ENCODE measurements around the gene DSCAML1. TPM values are rescaled to one million over a fixed set of nuclear protein-coding genes. Genes with fewer than 3 reads are reported as not detected.
A peak's percentile ranks its signal among the peaks of the same experiment; 100 is the strongest.

Gene DSCAML1
- total RNA-seq, 1 experiment from 2014 or later: not detected

GRCh38 chr11:117818041-117818873 lies 21.2 kb upstream of the DSCAML1 start:
- BruUV-seq (replicated peaks): no TSS peak
- TF ChIP-seq JUND (IDR thresholded peaks at IDR 0.05): no peak
- no peak for TF ChIP-seq REST (IDR thresholded peaks at IDR 0.05; ENCODE audit: low read depth)
- no peak for TF ChIP-seq ZNF274 (IDR thresholded peaks at IDR 0.05; ENCODE audit: low read depth, low read length)
- TF ChIP-seq SIN3A (IDR thresholded peaks at IDR 0.05; ENCODE audit: low read depth): no peak
- no peak for TF ChIP-seq EZH2phosphoT487 (IDR thresholded peaks at IDR 0.05; ENCODE audit: borderline replicate concordance)
- TF ChIP-seq POLR2AphosphoS5 (IDR thresholded peaks at IDR 0.05; ENCODE audit: low read depth, low read length): no peak
- no peak for TF ChIP-seq CEBPB (IDR thresholded peaks at IDR 0.05; ENCODE audit: low read depth)
- TF ChIP-seq ELF1 (IDR thresholded peaks at IDR 0.05; ENCODE audit: borderline replicate concordance, low read depth): no peak
- TF ChIP-seq ATF3 (IDR thresholded peaks at IDR 0.05): no peak
- no peak for TF ChIP-seq CTCF (IDR thresholded peaks at IDR 0.05 in 2 of 3, conservative IDR thresholded peaks at IDR 0.05 in 1 of 3; ENCODE audit: borderline replicate concordance in 1 of 3, insufficient read depth in 1 of 3, low read depth in 2 of 3, low read length in 2 of 3)
- no peak for TF ChIP-seq POLR2A (IDR thresholded peaks at IDR 0.05; ENCODE audit: borderline replicate concordance, extremely low read depth, insufficient read depth, insufficient read length)
- TF ChIP-seq FOSL1 (IDR thresholded peaks at IDR 0.05; ENCODE audit: low read depth): no peak
- TF ChIP-seq SP1 (IDR thresholded peaks at IDR 0.05; ENCODE audit: low read depth): no peak
- no peak for TF ChIP-seq EGR1 (IDR thresholded peaks at IDR 0.05; ENCODE audit: low read depth)
- TF ChIP-seq TCF7L2 (IDR thresholded peaks at IDR 0.05; ENCODE audit: borderline replicate concordance, extremely low read depth, insufficient read depth, insufficient read length): no peak
- no peak for TF ChIP-seq ZFX (IDR thresholded peaks at IDR 0.05)
- no peak for TF ChIP-seq ZBTB33 (IDR thresholded peaks at IDR 0.05; ENCODE audit: extremely low read depth, insufficient replicate concordance, low read length)
- TF ChIP-seq CBX3 (IDR thresholded peaks at IDR 0.05; ENCODE audit: low read depth): no peak
- no peak for TF ChIP-seq EZH2 (IDR thresholded peaks at IDR 0.05)
- TF ChIP-seq RAD21 (IDR thresholded peaks at IDR 0.05; ENCODE audit: low read depth): no peak
- H3K27ac ChIP-seq (ENCODE audit: low read depth, low read length): no peak overlapping the region

More at GRCh38 chr11:117818041-117818873, 21.2 kb upstream of the DSCAML1 start:
- H3K9me3 ChIP-seq (ENCODE audit: control insufficient read depth in 1 of 2, insufficient read depth in 1 of 2, low read depth in 1 of 2, low read length in 2 of 2): no peaks in the 10 kb centered on the region
- H3K4me3 ChIP-seq (replicated peaks in 1 of 2; ENCODE audit: low read depth in 1 of 2, low read length in 2 of 2): no peak overlapping the region
- peak; percentile 30 for ATAC-seq
- H3K4me1 ChIP-seq (ENCODE audit: control insufficient read depth in 1 of 2, insufficient read depth in 2 of 2, low read length in 2 of 2): peaks cover 15 to 63% of the 10 kb centered on the region in 2 experiments
- ChIA-PET CTCF (interaction anchor here (0.7 to 10.0 kb wide), 19 partner anchors 10 to 394 kb away, joined by 3 to 224 read pairs (median 5); no protein-coding TSS in a partner anchor), POLR2A (interaction anchor here (1.1 to 1.6 kb wide), 4 partner anchors 9 to 235 kb away, joined by 3 to 10 read pairs (median 4); no protein-coding TSS in a partner anchor), RAD21 (ENCODE audit: low non-redundant PET in 1 of 2, low total read pairs in 2 of 2, uncharacterized antibody in 2 of 2, unreplicated experiment in 2 of 2) (interaction anchor here (0.8 to 1.7 kb wide), 15 partner anchors 9 to 392 kb away, joined by 3 to 13 read pairs (median 3); no protein-coding TSS in a partner anchor)
- peak overlapping the region; percentile 87 for H2AFZ ChIP-seq (ENCODE audit: low read depth, low read length, poor library complexity, severe bottlenecking)
- no peaks in the 10 kb centered on the region for H3K79me2 ChIP-seq (ENCODE audit: insufficient read depth, low read length)
- no peaks in the 10 kb centered on the region for H3K27me3 ChIP-seq (ENCODE audit: insufficient read depth, low read length)
- no peak overlapping the region for H3K9ac ChIP-seq (ENCODE audit: low read length)
- no peak for DNase-seq (ENCODE audit: low read depth, low spot score)
- no peaks in the 10 kb centered on the region for H3K9me2 ChIP-seq (ENCODE audit: insufficient read depth)
- H3K4me2 ChIP-seq (ENCODE audit: low read length): peak overlapping the region; percentile 63
- no peaks in the 10 kb centered on the region for H3K36me3 ChIP-seq (ENCODE audit: control insufficient read depth in 1 of 2, insufficient read depth in 2 of 2, low read length in 2 of 2)
- intact Hi-C loops (cut with micrococcal nuclease): no loop called here
- H4K20me1 ChIP-seq (ENCODE audit: insufficient read depth): no peaks in the 10 kb centered on the region

All from HCT116 (cell line).